ENCODE data around the gene ATP5ME.

DNA sequence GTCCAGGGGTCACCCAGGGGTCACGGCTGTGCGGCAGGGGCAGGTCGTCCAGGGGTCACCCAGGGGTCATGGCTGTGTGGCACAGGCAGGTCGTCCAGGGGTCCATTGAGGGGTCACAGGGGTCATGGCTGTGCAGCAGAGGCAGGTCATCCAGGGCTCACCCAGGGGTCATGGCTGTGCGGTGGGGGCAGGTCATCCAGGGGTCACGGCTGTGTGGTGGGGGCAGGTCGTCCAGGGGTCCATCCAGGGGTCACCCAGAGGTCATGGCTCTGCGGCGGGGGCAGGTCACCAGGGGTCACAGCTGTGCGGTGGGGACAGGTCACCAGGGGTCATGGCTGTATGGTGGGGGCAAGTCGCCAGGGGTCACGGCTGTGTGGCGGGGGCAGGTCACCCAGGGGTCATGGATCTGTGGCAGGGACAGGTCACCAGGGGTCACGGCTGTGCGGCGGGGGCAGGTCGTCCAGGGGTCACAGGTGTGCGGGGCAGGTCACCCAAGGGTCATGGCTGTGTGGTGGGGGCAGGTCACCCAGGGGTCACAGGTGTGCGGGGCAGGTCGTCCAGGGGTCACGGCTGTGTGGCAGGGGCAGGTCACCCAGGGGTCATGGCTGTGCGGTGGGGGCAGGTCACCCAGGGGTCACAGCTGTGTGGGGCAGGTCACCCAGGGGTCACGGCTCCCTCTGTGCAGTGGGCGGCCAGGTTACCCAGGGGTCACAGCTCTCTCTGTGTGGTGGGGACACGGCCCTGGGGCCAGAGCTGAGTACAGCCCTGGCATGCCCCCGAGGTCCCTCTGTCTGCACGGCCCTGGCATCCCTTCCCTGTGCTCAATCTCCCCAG lies 16.0 kb downstream of the ATP5ME start:
- no peak for TF ChIP-seq GABPA (IDR thresholded peaks at IDR 0.05 in 1 of 2, conservative IDR thresholded peaks at IDR 0.05 in 1 of 2)
- TF ChIP-seq, protein P1, sequence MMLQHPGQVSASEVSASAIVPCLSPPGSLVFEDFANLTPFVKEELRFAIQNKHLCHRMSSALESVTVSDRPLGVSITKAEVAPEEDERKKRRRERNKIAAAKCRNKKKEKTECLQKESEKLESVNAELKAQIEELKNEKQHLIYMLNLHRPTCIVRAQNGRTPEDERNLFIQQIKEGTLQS (IDR thresholded peaks at IDR 0.05) = no peak
- TF ChIP-seq, protein P2, sequence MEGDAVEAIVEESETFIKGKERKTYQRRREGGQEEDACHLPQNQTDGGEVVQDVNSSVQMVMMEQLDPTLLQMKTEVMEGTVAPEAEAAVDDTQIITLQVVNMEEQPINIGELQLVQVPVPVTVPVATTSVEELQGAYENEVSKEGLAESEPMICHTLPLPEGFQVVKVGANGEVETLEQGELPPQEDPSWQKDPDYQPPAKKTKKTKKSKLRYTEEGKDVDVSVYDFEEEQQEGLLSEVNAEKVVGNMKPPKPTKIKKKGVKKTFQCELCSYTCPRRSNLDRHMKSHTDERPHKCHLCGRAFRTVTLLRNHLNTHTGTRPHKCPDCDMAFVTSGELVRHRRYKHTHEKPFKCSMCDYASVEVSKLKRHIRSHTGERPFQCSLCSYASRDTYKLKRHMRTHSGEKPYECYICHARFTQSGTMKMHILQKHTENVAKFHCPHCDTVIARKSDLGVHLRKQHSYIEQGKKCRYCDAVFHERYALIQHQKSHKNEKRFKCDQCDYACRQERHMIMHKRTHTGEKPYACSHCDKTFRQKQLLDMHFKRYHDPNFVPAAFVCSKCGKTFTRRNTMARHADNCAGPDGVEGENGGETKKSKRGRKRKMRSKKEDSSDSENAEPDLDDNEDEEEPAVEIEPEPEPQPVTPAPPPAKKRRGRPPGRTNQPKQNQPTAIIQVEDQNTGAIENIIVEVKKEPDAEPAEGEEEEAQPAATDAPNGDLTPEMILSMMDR (IDR thresholded peaks at IDR 0.05; ENCODE audit: low read depth, low read length, missing input control) = no peak
- no peak for TF ChIP-seq RAD21 (IDR thresholded peaks at IDR 0.05)
- TF ChIP-seq, protein P3, sequence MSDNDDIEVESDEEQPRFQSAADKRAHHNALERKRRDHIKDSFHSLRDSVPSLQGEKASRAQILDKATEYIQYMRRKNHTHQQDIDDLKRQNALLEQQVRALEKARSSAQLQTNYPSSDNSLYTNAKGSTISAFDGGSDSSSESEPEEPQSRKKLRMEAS (IDR thresholded peaks at IDR 0.05) = no peak
- TF ChIP-seq SP1 (IDR thresholded peaks at IDR 0.05) = no peak
- no peak for TF ChIP-seq YY1 (IDR thresholded peaks at IDR 0.05)
- TF ChIP-seq EGR1 (IDR thresholded peaks at IDR 0.05; ENCODE audit: low read depth in 2 of 2) = no peak
- no peak for TF ChIP-seq RXRA (IDR thresholded peaks at IDR 0.05)
- TF ChIP-seq JUND (IDR thresholded peaks at IDR 0.05) = no peak
- no peak for TF ChIP-seq TAF1 (conservative IDR thresholded peaks at IDR 0.05)
- TF ChIP-seq, protein P4, sequence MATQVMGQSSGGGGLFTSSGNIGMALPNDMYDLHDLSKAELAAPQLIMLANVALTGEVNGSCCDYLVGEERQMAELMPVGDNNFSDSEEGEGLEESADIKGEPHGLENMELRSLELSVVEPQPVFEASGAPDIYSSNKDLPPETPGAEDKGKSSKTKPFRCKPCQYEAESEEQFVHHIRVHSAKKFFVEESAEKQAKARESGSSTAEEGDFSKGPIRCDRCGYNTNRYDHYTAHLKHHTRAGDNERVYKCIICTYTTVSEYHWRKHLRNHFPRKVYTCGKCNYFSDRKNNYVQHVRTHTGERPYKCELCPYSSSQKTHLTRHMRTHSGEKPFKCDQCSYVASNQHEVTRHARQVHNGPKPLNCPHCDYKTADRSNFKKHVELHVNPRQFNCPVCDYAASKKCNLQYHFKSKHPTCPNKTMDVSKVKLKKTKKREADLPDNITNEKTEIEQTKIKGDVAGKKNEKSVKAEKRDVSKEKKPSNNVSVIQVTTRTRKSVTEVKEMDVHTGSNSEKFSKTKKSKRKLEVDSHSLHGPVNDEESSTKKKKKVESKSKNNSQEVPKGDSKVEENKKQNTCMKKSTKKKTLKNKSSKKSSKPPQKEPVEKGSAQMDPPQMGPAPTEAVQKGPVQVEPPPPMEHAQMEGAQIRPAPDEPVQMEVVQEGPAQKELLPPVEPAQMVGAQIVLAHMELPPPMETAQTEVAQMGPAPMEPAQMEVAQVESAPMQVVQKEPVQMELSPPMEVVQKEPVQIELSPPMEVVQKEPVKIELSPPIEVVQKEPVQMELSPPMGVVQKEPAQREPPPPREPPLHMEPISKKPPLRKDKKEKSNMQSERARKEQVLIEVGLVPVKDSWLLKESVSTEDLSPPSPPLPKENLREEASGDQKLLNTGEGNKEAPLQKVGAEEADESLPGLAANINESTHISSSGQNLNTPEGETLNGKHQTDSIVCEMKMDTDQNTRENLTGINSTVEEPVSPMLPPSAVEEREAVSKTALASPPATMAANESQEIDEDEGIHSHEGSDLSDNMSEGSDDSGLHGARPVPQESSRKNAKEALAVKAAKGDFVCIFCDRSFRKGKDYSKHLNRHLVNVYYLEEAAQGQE (IDR thresholded peaks at IDR 0.05) = no peak
- no peak for TF ChIP-seq FOXA1 (IDR thresholded peaks at IDR 0.05)

All from liver (tissue), 3 donors.